ENCODE results near the gene SLMAP.
"Not testable (repeated sequence)": the region's sequence is repeated elsewhere in the genome, so short reads cannot be mapped to it uniquely, and the experiment has no call there.

SLMAP gene

GRCh38 chr3:57827757-57828156, 71.6 kb downstream of the SLMAP start:
- no peak for DNase-seq (ENCODE audit: low read depth, low spot score)

DNA sequence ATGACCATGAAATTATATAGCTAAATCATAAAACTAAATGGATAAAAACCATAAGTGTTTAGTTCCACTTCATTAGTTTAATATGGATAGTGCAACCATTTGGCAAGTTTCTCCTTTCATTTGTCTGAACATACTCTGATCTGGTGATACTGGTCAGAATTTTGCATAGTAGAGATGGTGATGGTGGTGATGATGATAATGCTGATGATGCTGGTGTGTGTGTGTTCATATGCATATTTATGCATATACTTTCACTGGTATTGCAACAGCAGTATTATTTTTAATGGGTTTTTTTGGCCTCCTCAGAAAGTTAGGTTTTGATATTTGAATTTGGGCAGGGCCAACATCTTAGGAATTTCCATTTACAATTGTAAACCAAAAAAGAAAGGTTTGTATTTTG, 76.4 kb downstream of the SLMAP start:
- no peak for DNase-seq (ENCODE audit: low read depth, low spot score)

DNA sequence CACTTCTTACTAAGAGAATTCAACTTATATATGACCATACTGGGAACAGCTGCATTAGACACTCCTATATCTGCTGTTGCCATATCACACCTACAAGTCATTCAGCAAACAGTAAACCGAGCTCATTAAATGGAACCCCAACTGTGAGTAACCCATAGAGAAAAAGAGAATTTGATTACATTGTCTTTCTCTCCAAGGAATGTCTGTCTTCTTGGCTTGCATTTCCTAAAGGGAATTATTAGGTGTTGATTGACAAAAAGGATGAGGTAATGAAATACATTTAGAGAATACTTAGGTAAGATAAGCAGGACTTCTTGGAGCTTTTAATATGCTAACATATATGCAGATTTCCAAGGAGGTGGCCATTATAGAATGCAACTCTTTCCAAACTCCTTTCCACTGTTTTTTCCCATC, 76.8 kb downstream of the SLMAP start:
- no peak for DNase-seq (ENCODE audit: low read depth, low spot score)

GRCh38 chr3:57833763-57834162, 77.7 kb downstream of the SLMAP start:
- DNase-seq (ENCODE audit: low read depth, low spot score) = no peak

DNA sequence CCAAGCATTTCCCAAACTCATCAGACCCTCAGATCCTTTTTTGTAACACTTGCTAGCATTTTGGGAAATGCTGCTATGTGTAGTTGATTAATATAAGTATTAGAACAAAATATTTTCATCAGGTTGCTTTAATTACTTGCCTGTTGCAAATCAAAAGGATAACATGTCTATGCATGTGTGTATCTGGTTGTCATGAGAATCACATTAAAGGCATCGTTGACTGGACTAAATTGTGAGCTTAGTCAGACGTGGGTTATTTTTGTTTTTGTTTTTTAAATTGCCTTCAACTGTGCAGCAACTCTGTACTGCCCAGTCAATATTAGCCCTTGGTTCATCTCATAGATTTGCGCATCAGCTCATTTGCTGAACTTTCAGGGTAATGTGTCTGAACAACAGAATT, 81.6 kb downstream of the SLMAP start:
- DNase-seq (ENCODE audit: low read depth, low spot score) = no peak

GRCh38 chr3:57838627-57839026, 82.5 kb downstream of the SLMAP start:
- no peak for DNase-seq (ENCODE audit: low read depth, low spot score)

- no peak for DNase-seq (ENCODE audit: low read depth, low spot score)
Measured at GRCh38 chr3:57840473-57840872, 84.4 kb downstream of the SLMAP start.

DNA sequence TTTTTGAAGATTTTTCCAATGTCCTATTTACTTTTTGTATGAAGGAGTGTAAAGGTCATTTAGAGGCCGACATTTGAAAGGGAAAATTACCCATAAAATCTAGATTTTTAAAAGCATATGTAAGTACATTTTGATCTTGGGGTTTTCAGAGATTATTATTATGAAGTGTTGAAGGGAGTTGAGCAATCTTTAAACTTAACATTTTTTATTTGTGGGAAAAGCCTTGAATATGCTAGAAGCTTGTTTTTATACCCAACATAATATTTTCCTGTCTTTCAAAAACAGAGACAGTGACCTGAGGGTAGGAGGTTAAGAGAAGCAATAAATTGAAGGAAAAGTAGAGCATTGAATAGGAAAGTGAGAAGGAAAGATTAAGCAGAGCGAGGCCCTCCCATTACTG, 85.7 kb downstream of the SLMAP start:
- no peak for DNase-seq (ENCODE audit: low read depth, low spot score)

DNA sequence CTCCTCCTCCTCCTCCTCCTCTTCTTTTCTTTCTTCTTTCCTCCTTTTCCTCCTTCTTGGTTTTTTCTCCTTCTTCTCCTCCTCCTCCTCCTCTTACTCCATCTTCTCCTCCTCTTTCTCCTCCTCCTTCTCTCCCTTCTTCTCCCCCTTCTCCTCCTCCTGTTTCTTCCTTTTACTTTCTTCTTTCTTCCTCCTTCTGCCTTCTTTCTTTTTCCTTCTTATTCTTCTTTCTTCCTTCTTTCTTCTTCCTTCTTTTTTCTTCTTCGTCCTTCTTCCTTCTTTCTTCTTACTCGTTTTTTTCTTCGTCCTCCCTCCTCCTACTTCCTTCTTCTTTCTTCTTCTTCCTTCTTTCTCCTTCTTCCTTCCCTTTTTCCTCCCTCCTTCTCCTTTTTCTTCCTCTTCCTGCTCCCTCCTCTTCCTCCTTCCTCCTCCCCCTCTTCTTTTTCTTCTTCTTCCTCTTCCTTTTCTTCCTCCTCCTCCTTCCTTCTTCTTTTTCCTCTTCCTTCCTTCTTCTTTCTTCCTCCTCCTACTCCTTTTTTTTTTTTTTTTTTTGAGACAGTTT, 92.1 kb downstream of the SLMAP start:
- DNase-seq (ENCODE audit: low read depth, low spot score) = no peak

DNA sequence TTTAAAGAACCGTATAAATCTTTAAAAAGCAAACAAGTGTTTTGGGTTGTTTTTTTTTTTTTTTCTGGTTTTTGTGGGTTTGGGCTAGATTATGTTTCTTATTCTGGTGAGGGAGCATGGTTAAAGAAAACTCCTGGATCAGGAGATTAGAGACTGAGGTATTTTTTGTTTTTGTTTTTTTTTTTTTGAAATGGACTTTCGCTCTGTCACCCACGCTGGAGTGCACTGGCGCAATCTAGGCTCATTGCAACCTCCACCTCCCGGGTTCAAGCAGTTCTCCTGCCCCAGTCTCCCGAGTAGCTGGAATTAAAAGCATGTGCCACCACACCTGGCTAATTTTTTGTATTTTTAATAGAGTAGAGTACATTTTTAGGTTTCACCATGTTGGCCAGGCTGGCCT, 95.2 kb downstream of the SLMAP start:
- DNase-seq (ENCODE audit: low read depth, low spot score) = no peak

DNA sequence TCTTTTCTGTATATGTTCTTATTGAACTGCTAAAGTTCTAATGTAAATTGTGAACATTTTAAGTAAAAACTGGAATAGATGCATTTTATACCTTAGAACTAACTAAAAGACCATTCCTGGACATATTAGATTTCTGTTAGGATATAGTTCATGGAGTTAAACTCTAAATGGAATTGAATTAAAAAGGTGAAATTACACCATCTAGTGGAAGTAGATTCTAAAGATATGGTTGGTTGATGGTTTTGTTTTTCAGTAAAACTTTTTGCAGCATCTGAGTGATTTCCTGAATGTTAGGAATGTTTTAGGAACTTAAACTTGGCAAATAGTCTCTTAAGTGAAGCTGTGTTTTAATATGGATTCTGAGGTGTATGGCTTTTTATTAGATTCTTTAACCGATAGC, 96.8 kb downstream of the SLMAP start:
- DNase-seq (ENCODE audit: low read depth, low spot score) = no peak

- no peak for DNase-seq (ENCODE audit: low read depth, low spot score)
Measured at GRCh38 chr3:57855281-57855680, 99.2 kb downstream of the SLMAP start.

DNA sequence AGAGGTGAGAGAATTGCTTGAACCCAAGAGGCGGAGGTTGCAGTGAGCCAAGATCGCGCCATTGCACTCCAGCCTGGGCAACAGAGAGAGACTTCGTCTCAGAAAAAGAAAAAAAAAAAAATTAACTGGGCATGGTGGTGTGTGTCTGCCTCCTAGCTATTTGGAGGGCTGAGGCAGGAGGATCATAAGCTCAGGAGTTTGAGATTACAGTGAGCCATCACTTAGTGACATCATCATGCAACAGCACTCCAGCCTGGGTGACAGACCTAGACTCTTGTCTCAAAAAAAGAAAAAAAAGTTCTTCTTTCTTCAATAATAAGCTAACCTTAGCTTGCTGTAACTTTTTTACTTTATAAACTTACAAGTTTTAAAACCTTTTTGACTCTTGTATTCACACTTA, 99.8 kb downstream of the SLMAP start:
- DNase-seq (ENCODE audit: low read depth, low spot score) = no peak

DNA sequence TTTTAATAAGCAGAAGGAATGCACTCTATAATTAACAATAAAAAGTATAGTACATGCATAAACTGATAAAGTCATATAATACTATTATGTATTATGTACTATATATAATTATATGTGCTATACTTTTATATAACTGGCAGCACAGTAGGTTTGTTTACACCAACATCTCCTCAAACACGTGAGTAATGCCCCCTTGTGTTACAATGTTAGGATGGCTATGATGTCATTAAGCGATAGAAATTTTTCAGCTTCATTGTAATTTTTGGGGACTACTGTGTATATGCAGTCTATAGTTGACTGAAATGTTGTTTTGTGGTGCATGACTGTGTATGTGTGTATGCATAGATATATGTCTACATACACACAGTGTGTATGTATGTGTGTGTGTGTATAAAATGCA, 100.6 kb downstream of the SLMAP start:
- no peak for DNase-seq (ENCODE audit: low read depth, low spot score)

GRCh38 chr3:57862894-57863293, 106.8 kb downstream of the SLMAP start:
- DNase-seq (ENCODE audit: low read depth, low spot score) = no peak

- no peak for DNase-seq (ENCODE audit: low read depth, low spot score)
Measured at GRCh38 chr3:57863380-57863779, 107.3 kb downstream of the SLMAP start.

- no peak for DNase-seq (ENCODE audit: low read depth, low spot score)
Measured at GRCh38 chr3:57864853-57865252, 108.7 kb downstream of the SLMAP start.

DNA sequence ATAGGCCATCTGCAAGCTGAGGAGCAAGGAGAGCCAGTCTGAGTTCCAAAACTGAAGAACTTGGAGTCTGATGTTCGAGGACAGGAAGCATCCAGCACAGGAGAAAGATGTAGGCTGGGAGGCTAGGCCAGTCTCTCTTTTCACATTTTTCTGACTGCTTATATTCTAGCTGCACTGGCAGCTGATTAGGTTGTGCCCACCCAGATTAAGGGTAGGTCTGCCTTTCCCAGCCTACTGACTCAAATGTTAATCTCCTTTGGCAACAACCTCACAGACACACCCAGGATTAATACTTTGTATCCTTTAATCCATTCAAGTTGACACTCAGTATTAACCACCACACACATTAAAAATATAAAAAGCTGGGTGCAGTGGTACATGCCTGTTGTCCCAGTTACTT, 113.0 kb downstream of the SLMAP start:
- not testable (repeated sequence) for DNase-seq (ENCODE audit: low read depth, low spot score)

DNA sequence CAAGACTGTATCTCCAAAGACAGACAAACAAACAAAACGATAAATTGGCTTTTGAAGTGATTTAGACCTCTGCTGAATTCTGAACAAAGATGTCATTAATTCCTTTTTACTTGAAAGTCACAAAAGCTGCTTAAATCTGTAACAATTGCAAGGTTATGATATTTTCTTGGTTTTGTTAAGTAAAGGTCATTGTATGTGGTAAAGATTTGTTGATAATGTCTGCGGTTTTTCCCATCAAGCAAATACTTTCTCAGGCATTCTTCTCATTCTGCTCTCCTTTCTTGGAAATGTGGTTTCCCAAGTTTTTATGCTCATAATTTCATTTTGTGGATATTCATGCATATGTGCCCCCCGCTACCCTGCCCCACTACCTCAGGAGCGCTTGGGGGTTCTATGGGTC, 116.5 kb downstream of the SLMAP start:
- no peak for DNase-seq (ENCODE audit: low read depth, low spot score)

DNA sequence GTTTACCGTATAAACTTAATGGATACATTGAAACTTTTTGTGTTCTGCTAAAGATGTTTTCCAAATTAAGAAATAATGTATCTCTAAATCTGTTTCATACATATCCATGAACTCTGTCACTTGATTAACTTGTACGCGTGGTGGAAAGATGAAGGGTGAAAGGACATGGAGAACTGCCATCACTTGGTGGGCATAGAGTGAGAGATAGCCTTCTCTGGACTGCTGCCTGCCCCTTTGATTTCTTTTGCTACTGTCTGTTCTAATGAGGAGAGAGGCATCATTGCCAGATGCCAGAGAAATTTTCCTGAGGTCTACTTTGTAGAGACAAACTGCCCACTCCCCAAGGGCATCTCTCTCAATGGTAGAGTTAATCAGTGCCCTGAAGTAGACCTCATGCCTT, 120.5 kb downstream of the SLMAP start:
- DNase-seq (ENCODE audit: low read depth, low spot score) = no peak

GRCh38 chr3:57877116-57877515, 121.0 kb downstream of the SLMAP start:
- DNase-seq (ENCODE audit: low read depth, low spot score) = no peak

DNA sequence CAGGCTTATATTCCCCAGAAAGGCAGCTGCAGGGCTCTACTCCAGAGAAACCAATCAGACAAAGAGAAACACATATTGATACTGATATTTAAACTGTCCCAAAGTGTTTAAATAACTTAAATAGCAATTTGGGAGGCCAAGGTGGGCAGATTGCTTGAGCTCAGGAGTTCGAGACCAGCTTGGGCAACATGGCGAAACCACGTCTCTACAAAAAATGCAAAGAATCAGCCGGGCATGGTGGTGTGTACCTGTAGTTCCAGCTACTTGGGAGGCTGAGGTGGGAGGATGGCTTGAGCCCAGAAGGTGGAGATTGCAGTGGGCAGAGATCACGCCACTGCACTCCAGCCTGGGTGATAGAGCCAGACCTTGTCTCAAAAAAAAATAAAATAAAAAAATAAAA, 128.3 kb downstream of the SLMAP start:
- not testable (repeated sequence) for DNase-seq (ENCODE audit: low read depth, low spot score)

- no peak for DNase-seq (ENCODE audit: low read depth, low spot score)
Measured at GRCh38 chr3:57889807-57890206, 133.7 kb downstream of the SLMAP start.

- no peak for DNase-seq (ENCODE audit: low read depth, low spot score)
Measured at GRCh38 chr3:57890874-57891273, 134.8 kb downstream of the SLMAP start.

Data from activated naive CD8-positive, alpha-beta T cell treated with anti-CD3 and anti-CD28 coated beads, Interleukin-2, amount 50 U/mL, for 16 hours (primary cell).